Stromal cell of bone marrow (primary cell): ENCODE measurements around the gene MEGF9.

Experiments
- DNase-seq: peaks from one replicate; pipeline ENCODE4 v3.0.0-alpha.2; 2012; ENCODE audit warnings: low read depth

MEGF9 gene

DNA sequence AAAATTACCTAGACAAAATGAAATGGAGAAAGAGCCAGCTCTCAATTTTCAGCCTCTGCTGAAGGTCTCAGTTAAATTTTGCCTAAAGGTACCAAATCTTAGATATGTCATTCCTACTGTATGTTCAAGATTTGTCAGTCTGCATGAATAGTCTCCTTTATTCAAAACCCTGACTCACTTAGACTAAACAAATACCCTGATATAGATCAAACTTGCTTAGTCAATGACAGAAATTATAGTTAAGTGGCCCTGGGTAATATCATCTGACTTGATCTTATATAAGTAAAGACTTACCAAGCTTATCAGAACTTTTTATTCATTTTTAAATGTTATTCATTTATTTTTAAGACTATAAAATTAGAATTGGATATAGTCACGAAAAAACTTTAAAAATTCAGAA is 12.2 kb downstream of the MEGF9 start:
- no peak for DNase-seq

DNA sequence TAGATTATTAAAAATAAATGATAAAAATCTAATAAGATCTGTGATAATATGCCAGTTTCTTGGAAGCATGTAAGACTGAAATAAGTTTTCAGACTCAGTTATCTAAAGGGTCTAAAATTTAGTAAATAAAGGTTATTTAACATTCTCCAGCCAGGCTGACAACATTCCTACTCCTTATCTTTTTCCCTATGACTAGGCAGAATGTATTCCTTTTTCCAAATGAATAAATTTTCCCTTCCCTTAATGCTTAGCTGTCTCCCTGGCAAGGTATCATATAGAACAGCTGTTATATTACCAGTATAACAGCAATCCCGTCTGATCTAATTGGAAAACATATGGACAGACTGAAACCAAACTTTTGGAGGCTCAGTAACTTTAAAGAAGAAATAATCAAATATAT is 13.0 kb downstream of the MEGF9 start:
- DNase-seq = no peak

DNA sequence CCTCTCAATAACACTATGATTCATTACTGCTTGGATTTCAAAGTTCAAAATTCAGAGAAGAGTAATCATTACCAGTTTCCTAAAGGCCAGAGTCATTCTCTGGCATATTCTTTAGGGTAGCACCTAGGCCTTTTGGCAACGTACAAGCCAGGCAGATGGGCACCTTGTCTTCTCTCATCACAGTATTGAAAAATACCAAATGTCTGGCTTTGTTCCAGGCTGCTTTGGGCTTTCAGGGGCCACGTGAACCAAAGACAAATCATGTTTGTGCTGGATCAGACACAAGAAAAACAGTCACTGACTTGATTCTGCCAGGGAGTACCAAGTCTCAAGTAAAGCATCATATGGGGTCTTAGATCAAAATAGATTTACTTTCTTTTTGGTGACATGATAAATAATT is 15.5 kb downstream of the MEGF9 start:
- DNase-seq = no peak

DNA sequence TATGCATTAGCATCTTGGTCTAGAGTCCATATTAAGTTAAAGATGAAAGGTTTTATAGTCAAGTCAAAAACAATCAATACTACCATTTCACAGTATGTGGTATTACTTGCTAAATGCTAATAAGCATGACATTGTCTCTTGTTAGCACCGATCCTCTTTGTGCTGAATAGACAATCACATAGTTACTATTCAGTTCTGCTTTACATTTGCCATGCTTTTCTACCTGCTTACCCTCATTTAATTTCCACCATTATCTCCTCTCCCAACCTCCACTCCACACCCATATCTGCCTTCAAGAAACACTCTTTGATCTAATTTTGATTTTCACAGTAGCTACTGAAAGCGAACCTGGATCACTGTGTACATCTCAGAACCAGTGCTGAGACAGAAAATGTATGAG is 16.8 kb downstream of the MEGF9 start:
- DNase-seq = no peak

DNA sequence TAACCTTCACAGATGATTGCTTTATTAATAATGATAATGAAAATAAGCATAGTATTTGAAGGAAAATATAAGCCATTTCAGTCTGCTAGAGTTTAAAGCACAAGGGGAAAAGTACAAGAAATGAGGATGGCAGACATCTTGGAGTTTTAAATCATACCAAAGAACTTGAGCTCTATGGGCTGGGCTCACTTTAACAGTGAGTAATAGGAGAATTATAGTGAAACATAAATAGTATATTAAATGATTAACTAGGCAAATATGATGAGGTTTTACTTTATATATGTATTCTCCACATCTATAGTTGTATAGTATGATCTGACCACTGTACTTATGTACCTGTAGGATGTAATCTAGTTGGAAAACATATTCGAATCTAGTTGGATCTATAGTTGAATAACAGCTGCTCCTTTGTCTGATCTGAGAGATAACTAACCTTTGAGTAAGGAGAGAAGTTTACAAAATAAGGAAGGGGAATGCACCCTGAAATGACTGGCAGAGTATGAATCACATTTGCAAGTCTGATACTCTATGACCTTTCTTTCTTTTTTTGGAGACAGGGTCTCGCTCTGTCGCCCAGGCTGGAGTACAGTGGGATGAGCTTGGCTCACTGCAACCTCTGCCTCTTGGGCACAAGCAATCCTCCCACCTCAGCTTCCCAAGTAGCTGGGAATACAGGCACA is 17.6 kb downstream of the MEGF9 start:
- no peak for DNase-seq

DNA sequence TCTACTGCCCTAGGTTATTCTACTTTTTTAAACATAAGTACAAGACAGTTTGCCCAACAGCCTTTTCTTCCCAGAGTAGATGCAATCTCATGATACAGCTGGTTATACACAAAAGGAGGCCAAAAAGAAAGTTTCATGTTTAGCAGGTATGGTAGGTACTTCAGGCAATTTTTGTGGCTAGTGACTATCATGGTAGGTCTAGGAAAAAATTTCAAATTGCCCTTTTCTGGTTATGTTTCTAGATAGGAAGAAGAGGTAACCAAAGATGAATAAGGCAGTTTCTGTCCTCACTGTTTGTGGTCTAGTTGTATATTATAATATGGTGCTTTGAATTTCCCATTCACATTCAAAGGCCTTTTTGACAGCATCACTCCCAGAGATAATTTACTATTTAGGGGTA is 19.7 kb downstream of the MEGF9 start:
- DNase-seq = no peak

DNA sequence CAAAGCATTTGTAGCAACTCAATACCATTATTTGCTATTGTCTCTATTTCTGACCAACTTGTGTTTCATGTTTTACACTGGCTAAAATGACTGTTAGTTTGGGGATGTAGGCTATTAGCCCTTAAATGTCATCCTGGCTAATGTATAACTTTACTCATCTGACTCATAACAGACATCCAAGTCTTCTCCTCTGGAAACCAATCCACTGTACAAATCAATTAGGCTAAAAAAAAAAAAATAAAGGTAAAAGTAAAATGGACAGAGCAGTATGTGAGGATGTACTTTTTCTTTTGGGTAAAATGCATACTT is 20.6 kb downstream of the MEGF9 start:
- DNase-seq = no peak

DNA sequence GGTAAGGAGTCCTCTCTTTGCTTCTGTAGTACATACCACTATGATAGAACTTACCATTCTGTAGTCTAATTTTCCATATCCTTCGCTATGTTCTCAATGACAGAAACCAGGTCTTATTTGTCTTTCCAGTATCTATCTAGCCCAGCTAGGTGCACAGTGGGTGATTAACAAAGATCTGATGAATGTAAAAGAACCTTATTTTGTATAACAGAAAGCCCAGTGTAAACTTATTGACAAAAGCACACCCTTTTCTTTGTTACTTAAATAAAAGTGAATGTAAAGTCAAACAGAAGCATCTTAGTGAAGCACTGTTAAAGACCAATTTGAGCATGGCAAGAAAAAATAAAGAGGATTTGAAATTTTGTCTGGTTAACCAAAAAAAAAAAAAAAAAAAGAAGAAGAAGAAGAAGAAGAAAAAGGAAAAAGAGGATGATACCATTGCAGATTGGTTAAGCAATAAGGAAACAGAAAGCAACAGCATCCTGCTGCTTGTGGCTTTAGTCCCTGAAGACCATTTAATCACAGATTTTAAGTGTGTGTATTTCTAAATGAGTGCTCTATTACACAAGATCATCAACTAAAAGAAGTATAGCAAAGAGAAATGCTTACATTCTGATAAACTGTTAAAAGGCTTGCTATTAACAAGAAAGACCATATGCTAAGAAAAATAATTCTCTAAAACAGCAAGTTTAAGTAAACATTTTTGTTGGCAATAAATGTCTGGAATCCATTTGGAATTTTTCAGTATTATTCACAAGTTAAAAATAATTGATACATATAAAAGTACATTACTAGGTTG is 21.2 kb downstream of the MEGF9 start:
- DNase-seq = peak; percentile 72

DNA sequence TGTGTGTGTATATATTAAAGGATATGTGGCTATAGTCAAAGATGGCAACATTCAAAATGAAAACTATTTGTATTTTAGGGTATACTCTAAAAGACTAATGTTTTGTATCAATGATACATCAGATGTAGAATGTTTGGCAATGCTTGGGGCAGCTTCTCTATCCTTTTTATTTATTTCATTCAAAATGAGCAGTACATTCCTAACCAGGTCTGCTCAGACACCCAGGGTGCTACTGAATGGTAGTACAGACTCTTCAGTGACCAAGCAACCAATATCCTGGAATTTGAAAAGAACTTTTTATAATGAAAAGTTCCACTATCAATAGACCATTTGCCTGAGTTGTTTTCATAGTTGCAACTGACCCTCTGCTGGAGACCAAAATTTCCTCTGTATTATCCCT is 23.9 kb downstream of the MEGF9 start:
- no peak for DNase-seq

DNA sequence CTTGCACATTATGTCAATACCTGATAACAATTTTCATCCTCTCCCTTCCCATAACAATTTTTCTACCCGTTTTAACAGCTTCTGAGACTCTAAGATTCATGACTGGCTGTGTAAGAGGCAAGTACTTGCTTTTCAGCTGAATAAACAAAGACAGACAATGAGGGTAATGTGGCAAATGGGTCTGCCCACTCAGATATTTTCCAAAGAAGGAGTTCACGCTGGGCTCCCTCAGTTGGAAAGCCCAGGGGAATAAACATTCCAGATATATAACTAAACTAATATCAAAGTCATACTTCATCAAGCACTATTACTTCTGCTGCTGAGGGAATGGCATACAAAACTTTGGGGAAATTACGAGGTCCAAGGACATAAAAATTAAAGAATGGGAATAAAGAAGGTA is 24.4 kb downstream of the MEGF9 start:
- no peak for DNase-seq

DNA sequence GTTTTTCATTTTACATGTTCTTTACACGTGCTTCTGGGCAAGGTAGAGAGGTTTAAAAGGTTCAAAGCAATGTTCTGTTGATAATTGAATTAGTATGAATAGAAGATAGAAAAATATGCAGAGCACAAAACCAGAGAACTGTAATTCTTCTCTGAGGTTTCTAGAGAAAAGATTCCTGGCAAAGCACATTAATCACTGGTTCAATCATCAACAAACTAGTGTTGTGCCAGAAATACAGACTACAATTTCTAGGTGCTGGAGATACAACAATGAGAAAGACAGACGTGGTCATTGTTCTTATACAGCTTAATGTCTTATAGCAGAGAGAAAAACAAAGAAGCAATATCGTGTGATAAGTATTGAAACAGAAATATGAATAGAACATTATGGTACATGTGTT is 25.5 kb downstream of the MEGF9 start:
- DNase-seq = no peak

DNA sequence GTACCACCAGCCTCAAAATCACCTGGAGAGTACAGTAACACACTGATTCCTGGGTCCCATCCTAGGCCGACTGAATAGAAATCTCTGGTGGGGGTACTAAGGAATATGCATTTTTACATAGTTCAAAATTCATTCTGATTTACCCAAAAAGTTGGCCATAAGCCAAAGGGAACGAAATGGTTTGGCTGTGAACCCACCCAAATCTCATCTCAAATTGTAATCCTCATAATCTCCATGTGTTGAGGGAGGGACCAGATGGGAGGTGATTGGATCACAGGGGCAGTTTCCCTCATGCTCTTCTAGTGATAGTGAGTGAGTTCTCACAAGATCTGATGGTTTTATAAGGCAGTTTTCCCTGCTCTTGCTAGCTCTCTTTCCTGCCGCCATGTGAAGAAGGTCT is 31.1 kb downstream of the MEGF9 start:
- DNase-seq = no peak

DNA sequence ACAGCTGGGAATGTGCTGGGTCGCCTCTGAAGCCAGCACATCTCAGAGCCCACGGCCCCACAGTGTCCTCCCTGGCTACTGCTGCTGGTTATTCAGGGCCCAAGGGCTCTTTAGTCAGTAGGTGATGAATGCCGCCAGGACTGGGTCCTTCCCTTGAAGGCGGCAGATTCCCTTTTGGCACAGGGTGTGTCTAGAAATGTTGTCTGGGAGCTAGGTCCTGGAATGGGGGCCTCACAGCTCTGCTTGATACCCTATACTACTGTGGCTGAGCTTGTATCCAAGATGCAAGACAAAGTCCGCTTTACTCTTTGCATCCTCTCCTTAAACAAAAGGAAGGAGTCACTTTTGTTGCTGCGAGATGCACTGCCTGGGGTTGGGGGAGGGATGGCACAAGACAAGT is 33.1 kb downstream of the MEGF9 start:
- no peak for DNase-seq

DNA sequence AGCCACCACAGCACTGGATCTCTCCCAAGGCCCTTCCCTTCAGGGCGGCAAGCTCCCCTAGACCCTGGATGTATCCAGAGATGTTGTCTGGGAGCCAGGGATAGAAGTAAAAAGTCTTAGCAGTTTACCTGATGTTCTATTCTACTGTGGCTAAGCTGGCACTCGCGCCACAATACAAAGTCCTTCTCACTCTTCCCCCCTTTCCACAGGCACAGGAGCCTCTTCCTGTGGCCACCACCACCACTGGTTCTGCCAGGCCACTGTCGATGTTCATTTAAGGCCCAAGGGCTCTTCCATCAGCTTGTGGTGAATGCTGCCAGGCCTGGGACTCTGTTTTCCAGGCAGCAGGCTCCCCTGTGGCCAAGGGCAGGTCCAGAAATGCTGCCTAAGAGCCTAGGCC is 33.7 kb downstream of the MEGF9 start:
- no peak for DNase-seq

DNA sequence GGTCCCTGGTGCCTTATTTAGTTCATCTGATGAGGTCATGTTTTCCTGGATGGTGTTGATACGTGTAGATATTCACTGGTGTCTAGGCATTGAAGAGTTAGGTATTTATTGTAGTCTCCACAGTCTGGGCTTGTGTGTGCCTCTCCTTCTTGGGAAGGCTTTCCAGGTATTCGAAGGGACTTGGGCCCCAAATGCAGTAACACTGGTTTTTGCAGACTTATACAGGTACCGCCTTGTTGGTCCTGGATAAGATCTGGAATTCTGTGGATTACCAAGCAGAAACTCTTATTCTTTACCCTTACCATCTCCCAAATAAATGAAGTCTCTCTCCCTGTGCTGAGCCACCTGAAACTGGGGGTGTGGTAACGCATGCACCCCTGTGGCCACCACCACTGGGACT is 34.1 kb downstream of the MEGF9 start:
- DNase-seq = no peak

DNA sequence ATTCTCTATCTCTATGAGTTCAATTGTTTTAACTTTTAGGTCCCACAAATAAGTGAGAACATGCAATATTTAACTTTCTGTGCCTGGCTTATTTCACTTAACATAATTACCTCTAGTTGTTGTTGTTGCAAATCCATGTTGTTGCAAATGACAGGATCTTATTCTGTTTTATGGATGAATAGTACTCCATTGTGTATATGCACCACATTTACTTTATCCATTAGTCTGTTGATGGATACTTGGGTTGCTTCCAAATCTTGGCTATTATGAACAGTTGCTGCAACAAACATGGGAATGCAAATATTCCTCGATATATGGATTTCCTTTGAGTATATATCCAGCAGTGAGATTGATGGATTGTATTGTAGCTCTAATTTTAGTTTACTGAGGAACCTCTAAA is 36.3 kb downstream of the MEGF9 start:
- DNase-seq = no peak

DNA sequence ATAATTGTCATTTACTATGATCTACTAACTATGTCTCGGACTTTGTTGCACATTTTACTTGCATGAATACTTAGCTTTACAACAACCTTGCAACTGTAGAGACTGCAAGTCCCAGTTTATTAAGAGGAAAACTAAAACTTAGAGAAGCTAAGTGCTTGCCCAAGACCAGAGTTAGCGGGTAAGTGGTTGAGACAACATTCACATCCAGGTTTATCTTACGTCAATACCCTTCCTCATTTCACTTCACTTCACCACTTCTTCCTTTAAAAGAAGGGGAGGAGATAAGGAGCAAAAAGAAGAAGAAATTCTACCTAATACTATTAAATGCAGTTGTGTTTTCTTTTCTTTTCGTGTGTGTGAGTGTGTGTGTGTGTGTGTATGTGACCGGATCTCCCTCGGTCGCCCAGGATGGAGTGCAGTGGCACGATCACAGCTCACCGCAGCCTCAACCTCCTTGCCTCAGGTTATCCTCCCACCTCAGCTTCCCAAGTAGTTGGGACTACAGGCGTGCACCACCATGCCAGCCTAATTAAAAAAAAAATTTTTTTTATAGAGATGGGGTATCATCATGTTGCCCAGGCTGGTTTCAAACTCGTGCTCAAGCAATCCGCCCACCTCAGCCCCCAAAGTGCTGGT is 37.4 kb downstream of the MEGF9 start:
- no peak for DNase-seq

DNA sequence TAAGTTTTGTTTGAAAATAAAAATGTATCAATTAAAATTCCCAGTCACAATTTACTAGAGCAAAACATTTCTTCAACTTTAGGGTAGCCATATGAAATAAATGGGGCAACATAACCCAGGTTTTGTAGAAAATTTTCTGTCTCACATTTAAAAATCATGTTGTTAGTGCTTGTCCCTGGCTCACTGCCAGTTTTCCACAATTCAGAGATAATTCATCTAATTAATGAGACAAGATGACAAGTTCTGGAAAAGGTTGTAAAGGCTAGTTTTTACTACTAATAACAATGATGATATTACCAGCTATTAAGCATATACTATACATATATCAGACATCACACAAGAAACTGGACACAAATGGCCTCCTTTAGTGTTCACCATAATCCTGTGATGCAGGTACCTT is 45.9 kb downstream of the MEGF9 start:
- DNase-seq = no peak

DNA sequence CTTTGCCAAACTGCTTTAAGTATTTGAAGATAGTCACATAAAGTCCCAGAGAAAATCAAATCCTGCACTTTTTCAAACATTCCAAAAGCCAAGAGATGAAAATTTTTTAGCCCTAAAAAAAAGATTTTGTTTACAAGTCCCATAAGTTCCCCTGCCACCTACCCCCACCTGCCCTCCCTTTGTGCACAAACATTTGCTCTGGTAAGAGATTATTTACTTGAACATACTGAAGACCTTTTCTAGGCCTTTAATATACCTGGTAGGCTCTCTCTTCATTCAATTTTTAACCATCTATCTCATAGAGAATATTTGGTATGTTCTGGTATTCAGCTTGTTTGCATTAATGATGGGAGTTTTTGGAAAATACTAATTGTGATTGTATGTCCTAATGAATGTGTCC is 50.3 kb downstream of the MEGF9 start:
- DNase-seq = no peak

DNA sequence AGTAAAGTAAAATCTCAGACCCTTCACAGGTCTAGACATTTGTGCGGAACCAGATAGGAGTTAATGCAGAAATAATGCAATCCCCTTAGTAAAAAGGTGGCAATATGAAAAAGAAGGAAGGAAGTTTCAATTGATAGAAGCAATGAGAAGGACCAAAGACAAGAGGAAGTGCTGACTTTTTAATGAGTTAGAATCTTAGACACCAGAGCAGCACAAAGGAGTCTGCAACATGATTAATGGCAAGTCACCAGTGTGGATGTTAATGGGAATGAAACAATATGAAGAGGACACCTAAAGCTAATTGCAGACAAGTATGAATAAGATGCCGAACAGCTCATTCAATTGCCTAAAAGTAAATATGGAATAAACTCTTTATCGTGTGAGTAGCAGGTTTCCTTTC is 50.9 kb downstream of the MEGF9 start:
- no peak for DNase-seq

DNA sequence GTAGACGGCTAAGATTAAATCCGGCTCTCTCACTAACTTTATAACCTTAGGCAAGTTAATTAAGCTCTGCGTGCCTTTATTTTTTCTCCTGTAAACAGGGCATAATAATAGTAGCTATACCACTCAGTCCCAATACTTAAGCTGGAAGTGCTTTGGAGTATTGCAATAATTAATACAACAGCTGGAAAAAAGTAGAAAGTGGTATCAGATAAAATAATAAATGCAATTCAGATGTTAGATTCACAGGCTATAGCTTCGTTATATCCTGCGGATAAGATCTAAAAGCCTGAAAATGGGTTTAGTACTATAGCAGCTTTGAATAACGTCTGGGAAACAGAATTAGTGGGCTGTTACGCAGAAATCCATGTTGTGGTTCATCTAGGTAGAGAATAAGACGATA is 51.8 kb downstream of the MEGF9 start:
- no peak for DNase-seq

DNA sequence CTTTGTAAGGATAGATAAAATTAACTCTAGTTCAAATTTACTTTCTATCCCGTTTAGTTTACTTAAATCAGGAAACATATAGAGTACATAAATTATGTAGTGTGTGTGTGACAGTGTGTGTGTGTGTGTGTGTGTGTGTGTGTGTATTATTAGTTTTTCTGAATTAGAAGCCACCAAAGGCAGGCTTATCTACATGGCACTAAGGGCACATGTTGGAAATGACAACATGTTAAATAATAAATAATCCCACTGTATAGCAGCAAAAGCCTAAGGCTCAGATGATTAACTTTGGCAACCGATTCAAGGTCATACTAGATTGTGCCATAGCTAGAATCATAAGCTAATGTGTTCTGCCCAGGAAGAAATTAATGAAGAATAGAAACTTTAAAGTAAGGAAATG is 54.6 kb downstream of the MEGF9 start:
- no peak for DNase-seq

DNA sequence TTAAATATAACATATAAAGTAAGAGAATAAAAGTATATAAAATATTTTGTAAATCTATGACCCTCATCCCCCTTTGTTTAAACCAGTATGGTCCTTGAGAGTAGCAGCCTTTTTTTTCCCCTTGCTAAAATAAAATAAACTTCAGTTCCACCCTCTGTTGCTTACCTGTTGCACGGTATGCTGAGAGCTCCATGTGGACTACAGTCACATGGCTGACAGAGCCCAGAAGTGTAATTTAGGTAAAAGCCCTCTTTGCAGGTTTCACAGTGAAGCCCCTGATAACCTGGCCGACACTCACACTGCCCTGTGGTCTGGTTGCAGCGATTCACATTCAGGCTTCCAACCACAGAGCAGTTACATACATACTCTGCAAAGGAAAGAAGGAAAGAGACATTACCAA is 55.1 kb downstream of the MEGF9 start:
- DNase-seq = no peak
